Measurements from ENCODE around the gene VCPKMT.

DNA sequence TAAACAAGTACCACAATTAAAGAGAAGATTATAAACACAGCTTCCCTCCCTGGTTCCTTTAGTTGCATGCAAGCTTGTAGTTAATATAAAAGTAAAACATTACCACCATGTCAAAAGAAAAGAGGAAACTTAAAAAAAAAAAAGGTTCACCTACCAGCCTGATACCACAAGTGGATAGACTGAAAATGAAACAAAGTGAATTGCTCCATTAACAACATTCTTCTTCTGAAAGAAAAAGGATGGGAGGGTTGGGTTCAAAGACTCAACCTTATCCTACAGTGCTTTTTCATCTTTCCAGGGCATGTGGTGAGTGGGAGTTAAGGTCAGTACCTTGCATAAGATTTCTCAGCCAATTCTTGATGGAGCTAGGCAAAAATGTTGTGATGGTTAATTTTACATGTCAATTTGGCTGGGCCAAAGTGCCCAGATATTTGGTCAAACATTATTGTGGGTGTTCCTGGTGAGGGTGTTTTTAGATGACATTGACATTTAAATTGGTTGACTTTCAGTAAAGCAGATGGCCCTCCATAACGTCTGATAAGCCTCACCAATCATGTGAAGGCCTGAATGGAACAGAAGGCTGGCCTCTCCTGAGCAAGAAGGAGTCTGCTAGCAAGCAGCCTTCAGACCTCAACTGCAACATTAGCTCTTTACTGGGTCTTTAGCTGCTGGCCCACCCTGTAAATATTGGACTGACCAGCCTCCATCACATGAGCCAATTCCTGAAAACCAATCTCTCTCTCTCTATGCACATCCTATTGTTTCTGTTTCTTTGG is 28.8 kb downstream of the VCPKMT start:
- TF ChIP-seq, protein P1, sequence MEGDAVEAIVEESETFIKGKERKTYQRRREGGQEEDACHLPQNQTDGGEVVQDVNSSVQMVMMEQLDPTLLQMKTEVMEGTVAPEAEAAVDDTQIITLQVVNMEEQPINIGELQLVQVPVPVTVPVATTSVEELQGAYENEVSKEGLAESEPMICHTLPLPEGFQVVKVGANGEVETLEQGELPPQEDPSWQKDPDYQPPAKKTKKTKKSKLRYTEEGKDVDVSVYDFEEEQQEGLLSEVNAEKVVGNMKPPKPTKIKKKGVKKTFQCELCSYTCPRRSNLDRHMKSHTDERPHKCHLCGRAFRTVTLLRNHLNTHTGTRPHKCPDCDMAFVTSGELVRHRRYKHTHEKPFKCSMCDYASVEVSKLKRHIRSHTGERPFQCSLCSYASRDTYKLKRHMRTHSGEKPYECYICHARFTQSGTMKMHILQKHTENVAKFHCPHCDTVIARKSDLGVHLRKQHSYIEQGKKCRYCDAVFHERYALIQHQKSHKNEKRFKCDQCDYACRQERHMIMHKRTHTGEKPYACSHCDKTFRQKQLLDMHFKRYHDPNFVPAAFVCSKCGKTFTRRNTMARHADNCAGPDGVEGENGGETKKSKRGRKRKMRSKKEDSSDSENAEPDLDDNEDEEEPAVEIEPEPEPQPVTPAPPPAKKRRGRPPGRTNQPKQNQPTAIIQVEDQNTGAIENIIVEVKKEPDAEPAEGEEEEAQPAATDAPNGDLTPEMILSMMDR (IDR thresholded peaks at IDR 0.05), result no peak
- no peak for TF ChIP-seq POLR2A (IDR thresholded peaks at IDR 0.05)
